Measurements from ENCODE around the gene THEM4. TPM values are rescaled to one million over a fixed set of nuclear protein-coding genes. Genes with fewer than 3 reads are reported as not detected.
"Not testable (repeated sequence)": the region's sequence is repeated elsewhere in the genome, so short reads cannot be mapped to it uniquely, and the experiment has no call there.

Gene THEM4
- total and polyA plus RNA-seq, 4 experiments from 2014 or later: 105 to 122 (median 109) TPM

DNA sequence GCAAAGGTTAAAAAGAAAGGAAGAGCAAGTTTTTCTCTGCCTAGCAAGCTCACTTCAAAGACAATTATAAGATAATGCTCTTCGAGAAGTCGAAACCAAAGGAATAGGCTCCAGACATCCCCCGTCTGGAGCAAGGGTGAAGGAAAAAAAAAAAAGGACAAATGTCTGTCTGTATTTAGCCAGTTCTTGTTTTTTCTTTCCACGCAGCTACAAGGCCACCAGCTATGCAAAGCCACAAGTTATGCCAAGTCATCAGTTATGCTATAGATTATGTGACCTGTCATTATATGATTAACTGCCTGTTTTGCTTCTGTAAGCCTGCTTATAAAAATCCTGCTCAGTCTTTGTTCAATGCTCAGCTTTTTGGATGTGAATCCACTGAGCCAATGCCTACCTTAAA is 53.4 kb downstream of the THEM4 start:
- Mint-ChIP-seq H3K27ac (no peak overlapping the region), H3K27me3 (no peaks in the 10 kb centered on the region), H3K36me3 (peaks cover 0 to 10% of the 10 kb centered on the region in 2 donors), H3K4me3 (no peak overlapping the region), H3K9me3 (no peaks in the 10 kb centered on the region), H3K4me1 (peaks cover 0 to 5% (median 1%) of the 10 kb centered on the region in 4 donors)
- Histone ChIP-seq H3K4me3 (ENCODE audit: low read length in 2 of 2) (no peak overlapping the region), H3K9me3 (ENCODE audit: control insufficient read depth in 1 of 2, low read length in 2 of 2) (no peaks in the 10 kb centered on the region), H3K4me1 (ENCODE audit: insufficient read depth, low read length) (no peaks in the 10 kb centered on the region), H3K36me3 (ENCODE audit: insufficient read depth, low read length) (no peaks in the 10 kb centered on the region), H3K27ac (ENCODE audit: low read depth, low read length) (no peak overlapping the region), H3K27me3 (ENCODE audit: insufficient read depth, low read length) (no peaks in the 10 kb centered on the region)
- CTCF ChIA-PET (ENCODE audit: partially characterized antibody): no interaction called here
- POLR2A ChIA-PET (ENCODE audit: partially characterized antibody): interaction anchor here (0.6 kb wide), 1 partner anchor 53 kb away, joined by 3 read pairs; no protein-coding TSS in a partner anchor
- intact Hi-C loops (cut with micrococcal nuclease): no loop called here
- no peak for DNase-seq

DNA sequence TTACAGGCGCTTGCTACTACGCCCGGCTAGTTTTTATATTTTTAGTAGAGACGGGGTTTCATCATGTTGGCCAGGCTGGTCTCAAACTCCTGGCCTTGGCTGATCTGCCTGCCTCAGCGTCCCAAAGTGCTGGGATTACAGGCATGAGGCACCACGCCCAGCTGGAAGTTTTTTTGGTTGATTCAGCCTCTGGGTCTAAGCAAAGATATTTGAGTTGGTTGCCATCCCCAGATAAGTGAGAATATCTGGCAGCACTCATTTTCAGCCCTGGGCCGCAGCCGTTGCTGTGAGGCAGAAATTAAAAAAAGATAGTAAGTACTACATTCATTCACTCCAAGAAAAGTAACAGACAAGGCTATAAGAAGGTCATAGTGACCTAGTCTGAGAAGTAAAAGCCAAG is 53.8 kb downstream of the THEM4 start:
- CTCF ChIA-PET (ENCODE audit: partially characterized antibody); POLR2A ChIA-PET (ENCODE audit: partially characterized antibody): not testable (repeated sequence)

DNA sequence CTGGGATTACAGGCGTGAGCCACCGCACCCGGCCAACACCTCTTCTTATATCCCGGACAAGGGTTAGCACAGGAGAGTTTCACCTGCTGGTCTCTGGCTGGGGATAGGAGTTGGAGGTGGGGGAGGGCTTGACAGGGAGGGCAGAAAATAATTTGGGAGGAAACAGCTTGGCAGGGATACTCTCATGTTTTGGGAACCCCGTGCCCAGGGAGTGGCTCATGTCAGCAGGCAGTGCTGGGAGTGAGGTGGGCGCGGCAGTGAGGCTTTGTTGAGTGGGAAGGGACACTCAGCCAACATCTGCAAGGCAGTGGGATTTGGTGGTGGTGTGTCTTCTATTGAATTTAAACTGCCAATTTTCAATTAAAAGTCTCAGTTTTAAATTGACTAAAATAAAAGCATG is 54.7 kb downstream of the THEM4 start:
- no peaks in the 10 kb centered on the region for H3K9me3 ChIP-seq (ENCODE audit: control insufficient read depth in 1 of 2, low read length in 2 of 2)
- no peaks in the 10 kb centered on the region for H3K9me3 Mint-ChIP-seq
- no peak for DNase-seq
- H3K4me1 ChIP-seq (ENCODE audit: insufficient read depth, low read length): no peaks in the 10 kb centered on the region
- no peaks in the 10 kb centered on the region for H3K36me3 ChIP-seq (ENCODE audit: insufficient read depth, low read length)
- ChIA-PET POLR2A (ENCODE audit: partially characterized antibody) (no interaction called here), CTCF (ENCODE audit: partially characterized antibody) (interaction anchor here (0.7 kb wide), 1 partner anchor 1118 kb away, joined by 3 read pairs; no protein-coding TSS in a partner anchor)
- peaks cover 4 to 12% of the 10 kb centered on the region in 2 donors for H3K36me3 Mint-ChIP-seq
- H3K27ac ChIP-seq (ENCODE audit: low read depth, low read length): no peak overlapping the region
- no peak overlapping the region for H3K27ac Mint-ChIP-seq
- H3K4me1 Mint-ChIP-seq: peaks cover 0 to 5% (median 2%) of the 10 kb centered on the region in 4 donors
- no peak overlapping the region for H3K4me3 ChIP-seq (ENCODE audit: low read length in 2 of 2)
- no peaks in the 10 kb centered on the region for H3K27me3 Mint-ChIP-seq
- no peak overlapping the region for H3K4me3 Mint-ChIP-seq
- no peaks in the 10 kb centered on the region for H3K27me3 ChIP-seq (ENCODE audit: insufficient read depth, low read length)
- intact Hi-C loops (cut with micrococcal nuclease): no loop called here

More for the DNA sequence above, 53.8 kb downstream of the THEM4 start:
- H3K27me3 Mint-ChIP-seq; H3K27ac ChIP-seq (ENCODE audit: low read depth, low read length); H3K4me3 ChIP-seq (ENCODE audit: low read length in 2 of 2); H3K4me1 Mint-ChIP-seq; intact Hi-C loops (cut with micrococcal nuclease); DNase-seq; H3K27me3 ChIP-seq (ENCODE audit: insufficient read depth, low read length); H3K4me3 Mint-ChIP-seq; H3K36me3 ChIP-seq (ENCODE audit: insufficient read depth, low read length); H3K9me3 Mint-ChIP-seq; H3K27ac Mint-ChIP-seq; H3K9me3 ChIP-seq (ENCODE audit: control insufficient read depth in 1 of 2, low read length in 2 of 2); H3K4me1 ChIP-seq (ENCODE audit: insufficient read depth, low read length): not testable (repeated sequence)
- peaks cover under 1 to 12% of the 10 kb centered on the region in 2 donors for H3K36me3 Mint-ChIP-seq

DNA sequence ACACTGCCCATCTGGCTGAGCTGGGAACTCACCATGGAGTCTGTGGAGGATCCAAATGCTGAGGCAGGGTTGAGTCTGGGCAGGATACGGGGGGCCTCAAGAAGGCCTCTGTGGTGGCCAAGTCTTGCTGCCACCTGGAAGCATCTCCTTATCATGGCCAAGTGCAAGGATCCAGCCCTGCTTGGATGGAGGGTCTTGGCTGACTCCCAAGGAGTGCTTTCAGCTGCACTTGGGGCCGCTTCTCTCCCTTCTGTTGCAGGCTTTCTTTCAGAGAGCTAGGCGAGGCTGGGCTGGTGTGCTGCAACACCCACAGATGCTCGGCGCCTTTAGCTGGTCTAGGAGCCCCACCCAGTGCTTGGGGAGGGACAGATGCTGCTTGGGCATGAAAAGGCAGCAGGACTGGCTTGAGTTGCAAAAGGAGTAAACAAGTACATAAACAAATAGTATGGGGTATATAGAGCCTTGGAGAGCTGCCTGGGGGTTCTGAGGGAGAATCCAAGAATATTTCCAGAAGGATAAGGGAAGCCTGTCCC is 55.8 kb downstream of the THEM4 start, which contains the start of gene THEM5:
Gene THEM5, minus strand, starts transcription at position 302 of the 533 bp plus-strand sequence. Its CDS starts 147 bp downstream, at position 155.
- no peak for DNase-seq
- POLR2A ChIA-PET (ENCODE audit: partially characterized antibody): no interaction called here

DNA sequence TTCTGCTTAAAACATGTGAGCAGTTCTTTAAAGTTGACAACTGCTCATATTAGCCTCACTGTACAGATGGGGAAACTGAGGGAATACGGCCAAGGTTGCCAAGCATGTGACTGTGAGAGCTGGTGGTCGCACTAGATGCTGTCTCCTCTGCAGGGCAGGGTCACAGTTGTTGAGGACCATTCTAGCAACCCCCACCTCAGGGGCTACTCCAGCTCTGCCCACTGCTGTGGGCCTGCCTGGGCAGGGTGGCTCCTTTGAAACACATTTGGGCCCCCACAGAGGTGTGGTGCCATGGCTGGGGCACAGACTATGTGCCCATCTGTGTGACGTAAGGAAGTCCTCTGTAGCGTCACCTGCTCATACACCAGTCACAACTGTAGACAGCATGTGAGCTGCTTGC is 56.6 kb downstream of the THEM4 start:
- peaks cover 6 to 12% of the 10 kb centered on the region in 2 donors for H3K36me3 Mint-ChIP-seq
- H3K4me1 ChIP-seq (ENCODE audit: insufficient read depth, low read length): peaks cover 4% of the 10 kb centered on the region
- no peaks in the 10 kb centered on the region for H3K9me3 ChIP-seq (ENCODE audit: control insufficient read depth in 1 of 2, low read length in 2 of 2)
- no peak overlapping the region for H3K27ac ChIP-seq (ENCODE audit: low read depth, low read length)
- H3K9me3 Mint-ChIP-seq: no peaks in the 10 kb centered on the region
- ChIA-PET CTCF (ENCODE audit: partially characterized antibody) (no interaction called here), POLR2A (ENCODE audit: partially characterized antibody) (interaction anchor here (1.0 to 1.5 kb wide), 2 partner anchors 13 to 14 kb away, joined by 3 to 4 read pairs; partner anchors contain the start of gene C2CD4D)
- H3K4me3 ChIP-seq (ENCODE audit: low read length in 2 of 2): no peak overlapping the region
- intact Hi-C loops (cut with micrococcal nuclease): no loop called here
- H3K27ac Mint-ChIP-seq: no peak overlapping the region
- H3K36me3 ChIP-seq (ENCODE audit: insufficient read depth, low read length): no peaks in the 10 kb centered on the region
- peaks cover 0 to 14% (median 8%) of the 10 kb centered on the region in 4 donors for H3K4me1 Mint-ChIP-seq
- no peak for DNase-seq
- no peaks in the 10 kb centered on the region for H3K27me3 Mint-ChIP-seq
- H3K4me3 Mint-ChIP-seq: no peak overlapping the region
- H3K27me3 ChIP-seq (ENCODE audit: insufficient read depth, low read length): no peaks in the 10 kb centered on the region

More for the DNA sequence above, 55.8 kb downstream of the THEM4 start, which contains the start of gene THEM5:
- Mint-ChIP-seq H3K27me3 (no peaks in the 10 kb centered on the region), H3K4me3 (no peak within 1 kb of the TSS), H3K9me3 (no peaks in the 10 kb centered on the region), H3K27ac (peak within 1 kb of the TSS in 1 of 7 donors; percentile 56), H3K36me3 (peaks cover 6 to 12% of the 10 kb centered on the region in 2 donors), H3K4me1 (peaks cover 0 to 10% (median 7%) of the 10 kb centered on the region in 4 donors)
- H3K4me3 ChIP-seq (ENCODE audit: low read length in 2 of 2): no peak within 1 kb of the TSS
- H3K27me3 ChIP-seq (ENCODE audit: insufficient read depth, low read length): no peaks in the 10 kb centered on the region
- CTCF ChIA-PET (ENCODE audit: partially characterized antibody): no interaction called here
- H3K36me3 ChIP-seq (ENCODE audit: insufficient read depth, low read length): no peaks in the 10 kb centered on the region
- intact Hi-C loops (cut with micrococcal nuclease): no loop called here
- H3K4me1 ChIP-seq (ENCODE audit: insufficient read depth, low read length): peaks cover under 1% of the 10 kb centered on the region
- no peak within 1 kb of the TSS for H3K27ac ChIP-seq (ENCODE audit: low read depth, low read length)
- no peaks in the 10 kb centered on the region for H3K9me3 ChIP-seq (ENCODE audit: control insufficient read depth in 1 of 2, low read length in 2 of 2)

DNA sequence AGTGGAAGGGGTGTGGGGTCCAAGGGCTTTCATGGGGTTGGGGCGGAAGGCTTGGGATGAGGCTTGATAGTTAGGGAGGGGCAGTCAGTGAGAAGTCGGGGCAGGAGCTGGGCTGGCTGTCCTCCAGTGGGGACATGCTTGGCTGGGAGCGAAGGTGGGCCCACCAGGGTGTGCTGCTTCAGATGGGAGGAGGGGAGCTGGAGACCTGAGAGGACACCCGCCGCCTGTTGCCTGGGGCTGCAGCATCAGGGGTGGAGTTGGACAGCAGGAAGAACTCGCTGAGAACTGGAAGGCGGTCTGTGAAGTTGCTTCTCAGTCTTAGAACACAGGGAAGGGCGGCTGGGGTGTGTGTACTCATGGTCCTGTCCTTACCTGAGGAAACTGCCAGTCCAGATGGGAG is 57.4 kb downstream of the THEM4 start:
- Mint-ChIP-seq H3K4me3 (no peak overlapping the region), H3K9me3 (no peaks in the 10 kb centered on the region), H3K4me1 (peaks cover 0 to 16% (median 9%) of the 10 kb centered on the region in 4 donors), H3K36me3 (peaks cover 6 to 12% of the 10 kb centered on the region in 2 donors), H3K27me3 (no peaks in the 10 kb centered on the region), H3K27ac (peak overlapping the region in 4 of 7 donors; percentile 1 to 74 (median 31))
- Histone ChIP-seq H3K27ac (ENCODE audit: low read depth, low read length) (no peak overlapping the region), H3K4me1 (ENCODE audit: insufficient read depth, low read length) (peaks cover 4% of the 10 kb centered on the region), H3K27me3 (ENCODE audit: insufficient read depth, low read length) (no peaks in the 10 kb centered on the region), H3K9me3 (ENCODE audit: control insufficient read depth in 1 of 2, low read length in 2 of 2) (no peaks in the 10 kb centered on the region), H3K4me3 (ENCODE audit: low read length in 2 of 2) (no peak overlapping the region), H3K36me3 (ENCODE audit: insufficient read depth, low read length) (no peaks in the 10 kb centered on the region)
- POLR2A ChIA-PET (ENCODE audit: partially characterized antibody): interaction anchor here (0.9 to 1.5 kb wide), 3 partner anchors 12 to 33 kb away, joined by 3 to 4 read pairs (median 3); partner anchors contain the start of gene C2CD4D
- no peak for DNase-seq
- intact Hi-C loops (cut with micrococcal nuclease): no loop called here
- CTCF ChIA-PET (ENCODE audit: partially characterized antibody): no interaction called here

DNA sequence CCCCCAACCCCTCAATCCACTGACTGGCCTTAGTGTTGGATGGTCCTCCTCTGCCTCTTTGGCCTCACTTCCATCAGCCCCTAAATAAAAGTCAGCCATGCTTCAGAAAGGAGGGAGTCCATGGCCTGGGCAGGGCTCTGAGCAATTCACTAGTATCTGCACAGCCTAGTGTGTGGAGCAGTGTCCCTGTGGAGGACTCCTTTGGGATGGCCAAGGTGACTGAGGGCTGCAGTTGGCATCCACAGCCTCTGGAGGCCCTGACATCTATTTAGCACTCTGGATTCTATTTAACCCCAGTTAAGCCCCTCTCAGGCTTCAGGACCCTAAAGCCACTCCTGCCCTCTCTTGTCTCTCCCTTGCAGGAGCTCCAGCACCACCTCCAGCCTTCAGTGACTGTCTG is 59.4 kb downstream of the THEM4 start:
- Mint-ChIP-seq H3K9me3 (no peaks in the 10 kb centered on the region), H3K4me3 (no peak overlapping the region), H3K4me1 (peaks cover 8 to 26% (median 18%) of the 10 kb centered on the region in 4 donors), H3K27me3 (no peaks in the 10 kb centered on the region), H3K36me3 (peaks cover 15% of the 10 kb centered on the region in 2 donors), H3K27ac (peak overlapping the region in 1 of 7 donors; percentile 60)
- Histone ChIP-seq H3K36me3 (ENCODE audit: insufficient read depth, low read length) (no peaks in the 10 kb centered on the region), H3K27ac (ENCODE audit: low read depth, low read length) (no peak overlapping the region), H3K27me3 (ENCODE audit: insufficient read depth, low read length) (no peaks in the 10 kb centered on the region), H3K4me1 (ENCODE audit: insufficient read depth, low read length) (peaks cover 4% of the 10 kb centered on the region), H3K9me3 (ENCODE audit: control insufficient read depth in 1 of 2, low read length in 2 of 2) (no peaks in the 10 kb centered on the region), H3K4me3 (ENCODE audit: low read length in 2 of 2) (no peak overlapping the region)
- no peak for DNase-seq
- ChIA-PET CTCF (ENCODE audit: partially characterized antibody) (no interaction called here), POLR2A (ENCODE audit: partially characterized antibody) (interaction anchor here (0.6 to 1.9 kb wide), 3 partner anchors 10 to 29 kb away, joined by 3 to 10 read pairs (median 3); partner anchors contain the start of gene C2CD4D)
- intact Hi-C loops (cut with micrococcal nuclease): no loop called here
